Left renal cortex interstitium (tissue), 4 donors: ENCODE measurements around the gene EFCAB12. TPM values are rescaled to one million over a fixed set of nuclear protein-coding genes. Genes with fewer than 3 reads are reported as not detected.

Experiments
- polyA plus RNA-seq, 4 donors: library from polyadenylated mRNA; unstranded; fragments of 120-200 nt; gene quantifications; one replicate each; pipeline ENCODE4 v1.2.1, GENCODE V29; 2013; ENCODE audit not compliant: insufficient read length in 4 of 4

The EFCAB12 gene
- polyA plus RNA-seq, 4 donors, result 3.0 to 6.0 (median 4.2) TPM

Other genes with a start within 250 kb of the EFCAB12 start
- 100 to 1,000 TPM; 338 to 467 (median 398) TPM for gene CNBP, start 244.7 kb downstream of the EFCAB12 start, polyA plus RNA-seq
- gene COPG1, start 179.0 kb downstream of the EFCAB12 start, polyA plus RNA-seq, result 100 to 1,000 TPM; 146 to 166 (median 154) TPM
- 10 to 100 TPM; 47.3 to 56.5 (median 53.3) TPM for gene HMCES, start 149.8 kb downstream of the EFCAB12 start, polyA plus RNA-seq
- gene MBD4, start 11.3 kb upstream of the EFCAB12 start, polyA plus RNA-seq, result 10 to 100 TPM; 41.4 to 52.1 (median 46.6) TPM
- gene IFT122, start 11.6 kb upstream of the EFCAB12 start, polyA plus RNA-seq, result 10 to 100 TPM; 34.7 to 64.7 (median 57.9) TPM
- under 1 TPM in 3 of 4 donors, not detected in 1; 0.06 to 0.19 (median 0.12) TPM for gene RHO, start 100.0 kb upstream of the EFCAB12 start, polyA plus RNA-seq
- not detected for gene H1-8, start 114.5 kb upstream of the EFCAB12 start, polyA plus RNA-seq
- 100 to 1,000 TPM; 121 to 147 (median 142) TPM for gene PLXND1, start 178.0 kb upstream of the EFCAB12 start, polyA plus RNA-seq